HCT116 (cell line): ENCODE data around the gene FRMD7.

ENCODE experiments used
- ATF3 ChIP-seq: IDR thresholded peaks from 2 replicates; pipeline ENCODE4 v1.6.1; 2012
- CTCF ChIP-seq, 3 experiments: fragments of 200-600 bp in 1 of 3; sonication (generic) in 1 of 3; IDR thresholded peaks in 2 of 3; conservative IDR thresholded peaks in 1 of 3; 2 replicates each; pipeline ENCODE4 v1.5.1; 2012 to 2017; ENCODE audit warnings: low read depth in 2 of 3, low read length in 2 of 3, antibody characterized with exemption in 1 of 3, borderline replicate concordance in 1 of 3, control low read depth in 1 of 3, mild to moderate bottlenecking in 1 of 3, mixed read lengths in 1 of 3, mixed run types in 1 of 3, moderate library complexity in 1 of 3; ENCODE audit not compliant: insufficient read depth in 1 of 3
- EZH2phosphoT487 ChIP-seq: fragments of 200-600 bp; IDR thresholded peaks from 2 replicates; pipeline ENCODE4 v1.6.1; 2018; ENCODE audit warnings: antibody characterized with exemption, borderline replicate concordance
- MAX ChIP-seq: IDR thresholded peaks from 2 replicates; pipeline ENCODE4 v1.6.1; 2012
- POLR2A ChIP-seq: IDR thresholded peaks from 2 replicates; pipeline ENCODE4 v1.7.0; 2011; ENCODE audit warnings: borderline replicate concordance; ENCODE audit not compliant: insufficient read depth, insufficient read length; ENCODE audit errors: extremely low read depth
- POLR2AphosphoS5 ChIP-seq: IDR thresholded peaks from 2 replicates; pipeline ENCODE4 v1.6.1; 2011; ENCODE audit warnings: mild to moderate bottlenecking, low read depth, low read length, moderate library complexity
- SIN3A ChIP-seq: IDR thresholded peaks from 2 replicates; pipeline ENCODE4 v1.6.1; 2012; ENCODE audit warnings: low read depth
- SRF ChIP-seq: IDR thresholded peaks from 2 replicates; pipeline ENCODE4 v1.6.1; 2012; ENCODE audit warnings: low read depth
- YY1 ChIP-seq: IDR thresholded peaks from 2 replicates; pipeline ENCODE4 v1.6.1; 2011; ENCODE audit warnings: low read length, low read depth, moderate library complexity, mild to moderate bottlenecking; ENCODE audit not compliant: insufficient replicate concordance; ENCODE audit errors: extremely low read depth
- ZFX ChIP-seq: fragments of 450-650 bp; IDR thresholded peaks from 2 replicates; pipeline ENCODE4 v1.6.1; 2017

- no peak for TF ChIP-seq EZH2phosphoT487
- TF ChIP-seq SRF: no peak
- no peak for TF ChIP-seq ATF3
- no peak for TF ChIP-seq CTCF (IDR thresholded peaks at IDR 0.05 in 2 of 3, conservative IDR thresholded peaks at IDR 0.05 in 1 of 3; ENCODE audit: borderline replicate concordance in 1 of 3, insufficient read depth in 1 of 3, low read depth in 2 of 3, low read length in 2 of 3)
- no peak for TF ChIP-seq SIN3A
- TF ChIP-seq YY1: no peak
- no peak for TF ChIP-seq POLR2A
- TF ChIP-seq ZFX: no peak
- TF ChIP-seq MAX: no peak
- no peak for TF ChIP-seq POLR2AphosphoS5
Observed at GRCh38 chrX:132153166-132153565, 25.3 kb upstream of the FRMD7 start.
